HCEC 1CT (cell line): ENCODE data around the gene F2.
A peak's percentile ranks its signal among the peaks of the same experiment; 100 is the strongest.
"Not testable (repeated sequence)": the region's sequence is repeated elsewhere in the genome, so short reads cannot be mapped to it uniquely, and the experiment has no call there.

Experiments
- DNase-seq: peaks from one replicate; pipeline ENCODE4 v3.0.0-alpha.2; 2017

F2 gene

GRCh38 chr11:46719048-46719542, at the start of gene F2:
Gene F2, plus strand, starts transcription at chr11:46719213. Its CDS starts 23 bp downstream, at chr11:46719236.
- no peak for DNase-seq

- DNase-seq, result no peak
Observed at GRCh38 chr11:46669711-46670139, 49.3 kb upstream of the F2 start.

- not testable (repeated sequence) for DNase-seq
Observed at GRCh38 chr11:46670521-46670920, 48.5 kb upstream of the F2 start.

- DNase-seq, result no peak
Observed at GRCh38 chr11:46671958-46672315, 47.1 kb upstream of the F2 start.

GRCh38 chr11:46672381-46672839, 46.6 kb upstream of the F2 start:
- no peak for DNase-seq

- no peak for DNase-seq
Observed at GRCh38 chr11:46673713-46674462, 45.1 kb upstream of the F2 start.

GRCh38 chr11:46674463-46675287, 44.3 kb upstream of the F2 start:
- DNase-seq, result no peak

- DNase-seq, result peak; percentile 50
Observed at GRCh38 chr11:46675288-46675851, 43.6 kb upstream of the F2 start.

GRCh38 chr11:46675949-46676348, 43.1 kb upstream of the F2 start:
- no peak for DNase-seq

GRCh38 chr11:46676436-46677158, 42.4 kb upstream of the F2 start:
- DNase-seq, result no peak

- no peak for DNase-seq
Observed at GRCh38 chr11:46677169-46677568, 41.8 kb upstream of the F2 start.

GRCh38 chr11:46677991-46678740, 40.8 kb upstream of the F2 start:
- no peak for DNase-seq

GRCh38 chr11:46678741-46679130, 40.3 kb upstream of the F2 start:
- no peak for DNase-seq

GRCh38 chr11:46679241-46680163, 39.5 kb upstream of the F2 start:
- DNase-seq, result no peak

GRCh38 chr11:46680164-46680760, 38.8 kb upstream of the F2 start:
- no peak for DNase-seq

- DNase-seq, result no peak
Observed at GRCh38 chr11:46680815-46681214, 38.2 kb upstream of the F2 start.

GRCh38 chr11:46681814-46682213, 37.2 kb upstream of the F2 start:
- DNase-seq, result no peak

GRCh38 chr11:46682773-46683752, 36.0 kb upstream of the F2 start:
- DNase-seq, result no peak

- DNase-seq, result no peak
Observed at GRCh38 chr11:46684367-46684766, 34.6 kb upstream of the F2 start.
